HCEC 1CT (cell line): ENCODE data around the gene C7orf25.

Source experiments
- DNase-seq: peaks from one replicate; pipeline ENCODE4 v3.0.0-alpha.2; 2017

The C7orf25 gene

GRCh38 chr7:42876182-42877068 lies 35.4 kb downstream of the C7orf25 start:
- DNase-seq, result peak; percentile 55

GRCh38 chr7:42869131-42870020 lies 42.5 kb downstream of the C7orf25 start:
- DNase-seq, result no peak

DNA sequence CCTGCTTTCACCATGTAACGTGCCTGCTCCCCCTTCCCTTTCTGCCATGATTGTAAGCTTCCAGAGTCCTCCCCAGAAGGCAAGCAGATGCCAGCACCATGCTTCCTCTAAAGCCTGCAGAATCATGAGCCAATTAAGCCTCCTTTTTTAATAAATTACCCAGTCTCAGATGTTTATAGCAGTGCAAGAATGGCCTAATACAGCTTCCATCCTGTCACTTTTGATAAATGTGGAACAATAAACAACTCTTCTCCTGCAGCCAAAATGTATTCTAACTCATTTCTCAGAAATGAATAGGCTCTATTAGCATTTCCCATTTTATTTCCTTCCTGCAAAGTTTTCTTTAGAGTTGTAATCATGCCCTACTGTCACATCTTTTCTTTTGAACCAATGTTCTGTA lies 43.4 kb downstream of the C7orf25 start:
- DNase-seq, result no peak
